ENCODE results near the gene PHLDB1.

- TF ChIP-seq, protein P1, sequence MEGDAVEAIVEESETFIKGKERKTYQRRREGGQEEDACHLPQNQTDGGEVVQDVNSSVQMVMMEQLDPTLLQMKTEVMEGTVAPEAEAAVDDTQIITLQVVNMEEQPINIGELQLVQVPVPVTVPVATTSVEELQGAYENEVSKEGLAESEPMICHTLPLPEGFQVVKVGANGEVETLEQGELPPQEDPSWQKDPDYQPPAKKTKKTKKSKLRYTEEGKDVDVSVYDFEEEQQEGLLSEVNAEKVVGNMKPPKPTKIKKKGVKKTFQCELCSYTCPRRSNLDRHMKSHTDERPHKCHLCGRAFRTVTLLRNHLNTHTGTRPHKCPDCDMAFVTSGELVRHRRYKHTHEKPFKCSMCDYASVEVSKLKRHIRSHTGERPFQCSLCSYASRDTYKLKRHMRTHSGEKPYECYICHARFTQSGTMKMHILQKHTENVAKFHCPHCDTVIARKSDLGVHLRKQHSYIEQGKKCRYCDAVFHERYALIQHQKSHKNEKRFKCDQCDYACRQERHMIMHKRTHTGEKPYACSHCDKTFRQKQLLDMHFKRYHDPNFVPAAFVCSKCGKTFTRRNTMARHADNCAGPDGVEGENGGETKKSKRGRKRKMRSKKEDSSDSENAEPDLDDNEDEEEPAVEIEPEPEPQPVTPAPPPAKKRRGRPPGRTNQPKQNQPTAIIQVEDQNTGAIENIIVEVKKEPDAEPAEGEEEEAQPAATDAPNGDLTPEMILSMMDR (IDR thresholded peaks at IDR 0.05) = no peak
- no peak for TF ChIP-seq POLR2A (IDR thresholded peaks at IDR 0.05)
These were observed 25.9 kb downstream of the PHLDB1 start for GRCh38 chr11:118633319-118633690.

Measured in esophagus squamous epithelium (tissue), 4 donors.